Stimulated activated naive CD4-positive, alpha-beta T cell treated with Interleukin-2 at 50 U/mL for 16 hours (primary cell): Measurements from ENCODE around the gene CHPF2.

Source experiments
- DNase-seq: peaks from one replicate; lab custom pipeline; 2025; lab: John Stamatoyannopoulos, UW

CHPF2 gene

GRCh38 chr7:151204383-151205032, 27.8 kb upstream of the CHPF2 start:
- no peak for DNase-seq

- DNase-seq = no peak
Measured at GRCh38 chr7:151205730-151206129, 26.6 kb upstream of the CHPF2 start.

- no peak for DNase-seq
Measured at GRCh38 chr7:151206914-151207313, 25.4 kb upstream of the CHPF2 start.

GRCh38 chr7:151207315-151207714, 25.0 kb upstream of the CHPF2 start:
- no peak for DNase-seq

- no peak for DNase-seq
Measured at GRCh38 chr7:151207804-151208203, 24.5 kb upstream of the CHPF2 start.

- DNase-seq = no peak
Measured at GRCh38 chr7:151208253-151208862, 23.9 kb upstream of the CHPF2 start.

GRCh38 chr7:151209588-151209987, 22.7 kb upstream of the CHPF2 start:
- no peak for DNase-seq

- DNase-seq = no peak
Measured at GRCh38 chr7:151210087-151210854, 22.0 kb upstream of the CHPF2 start, which contains the start of gene H2BK1. Gene H2BK1, minus strand, starts transcription at chr7:151210488. Its CDS starts 170 bp downstream, at chr7:151210318.

- no peak for DNase-seq
Measured at GRCh38 chr7:151211155-151211772, 21.0 kb upstream of the CHPF2 start.

GRCh38 chr7:151212626-151213025, 19.7 kb upstream of the CHPF2 start:
- no peak for DNase-seq

GRCh38 chr7:151213826-151214225, 18.5 kb upstream of the CHPF2 start:
- no peak for DNase-seq

GRCh38 chr7:151215396-151215795, 16.9 kb upstream of the CHPF2 start:
- DNase-seq = no peak

GRCh38 chr7:151218170-151218569, 14.1 kb upstream of the CHPF2 start:
- DNase-seq = no peak

GRCh38 chr7:151223728-151224127, 8.6 kb upstream of the CHPF2 start:
- no peak for DNase-seq

GRCh38 chr7:151225948-151226510, 6.3 kb upstream of the CHPF2 start:
- no peak for DNase-seq

- no peak for DNase-seq
Measured at GRCh38 chr7:151226560-151226874, 5.8 kb upstream of the CHPF2 start.

- peak; percentile 96 for DNase-seq
Measured at GRCh38 chr7:151226875-151227782, 5.2 kb upstream of the CHPF2 start, which contains the start of gene ABCF2. Gene ABCF2, minus strand, starts transcription at chr7:151227205. Its CDS starts 747 bp downstream, at chr7:151226458.

GRCh38 chr7:151228024-151228866, 4.0 kb upstream of the CHPF2 start:
- DNase-seq = no peak

GRCh38 chr7:151229249-151229648, 3.0 kb upstream of the CHPF2 start:
- DNase-seq = no peak

GRCh38 chr7:151231080-151231479, 1.2 kb upstream of the CHPF2 start:
- no peak for DNase-seq
